Suprapubic skin (tissue), 4 donors: ENCODE measurements around the gene CBFA2T3. TPM values are rescaled to one million over a fixed set of nuclear protein-coding genes. Genes with fewer than 3 reads are reported as not detected.
A peak's percentile ranks its signal among the peaks of the same experiment; 100 is the strongest.

ENCODE experiments used
- DNase-seq, 2 donors: peaks; one replicate each; pipeline ENCODE4 v3.0.0-alpha.2; 2019; ENCODE audit warnings: low spot score in 2 of 2
- H3K27ac ChIP-seq: fragments of 200-600 bp; sonication (generic); one replicate; pipeline ENCODE4 v1.5.1; 2019
- H3K27me3 ChIP-seq: fragments of 200-600 bp; sonication (generic); one replicate; pipeline ENCODE4 v1.5.1; 2019
- H3K36me3 ChIP-seq: fragments of 200-600 bp; sonication (generic); one replicate; pipeline ENCODE4 v1.5.1; 2019
- H3K4me1 ChIP-seq: fragments of 200-600 bp; sonication (generic); one replicate; pipeline ENCODE4 v1.5.1; 2019
- H3K4me3 ChIP-seq: fragments of 200-600 bp; sonication (generic); one replicate; pipeline ENCODE4 v1.5.1; 2019; ENCODE audit warnings: mild to moderate bottlenecking
- H3K9me3 ChIP-seq: fragments of 200-600 bp; sonication (generic); one replicate; pipeline ENCODE4 v1.5.1; 2019
- CTCF ChIP-seq, 2 donors: fragments of 200-600 bp in 1 of 2; fragments of 450-650 bp in 1 of 2; sonication (generic) in 1 of 2; IDR thresholded peaks; one replicate each; pipeline ENCODE4 v1.5.1; 2016 to 2019; ENCODE audit warnings: antibody characterized with exemption in 2 of 2, mild to moderate bottlenecking in 1 of 2, moderate library complexity in 1 of 2
- EP300 ChIP-seq: sonication (generic); formaldehyde crosslinking; IDR thresholded peaks from one replicate; pipeline ENCODE4 v1.6.1; 2017; ENCODE audit warnings: antibody characterized with exemption
- POLR2A ChIP-seq, 2 donors: fragments of 450-650 bp; IDR thresholded peaks; one replicate each; pipeline ENCODE4 v1.6.1; 2017; ENCODE audit warnings: antibody characterized with exemption in 2 of 2, mild to moderate bottlenecking in 2 of 2, moderate library complexity in 2 of 2
- POLR2AphosphoS5 ChIP-seq, 3 donors: sonication (generic); formaldehyde crosslinking; IDR thresholded peaks; one replicate each; pipeline ENCODE4 v1.6.1; 2017; ENCODE audit warnings: antibody characterized with exemption in 3 of 3
- WGBS: methylation state at CpG from one replicate; pipeline ENCODE4 v1.1.5; 2018; 5-methylcytosine and 5-hydroxymethylcytosine counted together
- total RNA-seq, 4 donors: library from RNA; depleted of rRNA; stranded (reverse); fragments of >200 nt; gene quantifications; one replicate each; pipeline ENCODE4 v1.1.0, GENCODE V29; 2016

CBFA2T3 gene
- total RNA-seq, 4 donors from 2014 or later, result 1.5 to 6.6 (median 2.9) TPM

- Histone ChIP-seq H3K36me3 (peaks cover 12% of the 10 kb centered on the region), H3K4me1 (peaks cover 11% of the 10 kb centered on the region), H3K27ac (peak overlapping the region; percentile 40), H3K4me3 (no peak overlapping the region), H3K9me3 (no peaks in the 10 kb centered on the region), H3K27me3 (no peaks in the 10 kb centered on the region)
- TF ChIP-seq CTCF (IDR thresholded peaks at IDR 0.05), result no peak
- TF ChIP-seq POLR2AphosphoS5 (IDR thresholded peaks at IDR 0.05), result no peak
- no peak for TF ChIP-seq EP300
- TF ChIP-seq POLR2A (IDR thresholded peaks at IDR 0.05), result no peak
- 40% methylated on average over 4 of the region's 14 CpGs for WGBS
- DNase-seq, result no peak
These were observed 89.0 kb downstream of the CBFA2T3 start for GRCh38 chr16:88888057-88888456.

GRCh38 chr16:88886845-88887521, 90.0 kb downstream of the CBFA2T3 start:
- Histone ChIP-seq H3K4me3 (no peak overlapping the region), H3K4me1 (peaks cover 21% of the 10 kb centered on the region), H3K9me3 (no peaks in the 10 kb centered on the region), H3K27ac (peak overlapping the region; percentile 10), H3K27me3 (no peaks in the 10 kb centered on the region), H3K36me3 (peaks cover 12% of the 10 kb centered on the region)
- DNase-seq, result no peak
- no peak for TF ChIP-seq POLR2AphosphoS5 (IDR thresholded peaks at IDR 0.05)
- TF ChIP-seq CTCF (IDR thresholded peaks at IDR 0.05), result peak in 1 of 2 donors; percentile 12
- WGBS, result 70% methylated on average over 36 of the region's 39 CpGs

GRCh38 chr16:88886420-88886844, 90.6 kb downstream of the CBFA2T3 start:
- TF ChIP-seq EP300 (no peak), CTCF (IDR thresholded peaks at IDR 0.05) (no peak), POLR2A (IDR thresholded peaks at IDR 0.05) (no peak), POLR2AphosphoS5 (IDR thresholded peaks at IDR 0.05) (no peak)
- Histone ChIP-seq H3K27me3 (no peaks in the 10 kb centered on the region), H3K4me3 (no peak overlapping the region), H3K9me3 (no peaks in the 10 kb centered on the region), H3K4me1 (peaks cover 26% of the 10 kb centered on the region), H3K36me3 (peaks cover 12% of the 10 kb centered on the region), H3K27ac (peak overlapping the region; percentile 10)
- WGBS, result 65% methylated on average over 4 of the region's 15 CpGs
- no peak for DNase-seq

GRCh38 chr16:88885693-88886280, 91.2 kb downstream of the CBFA2T3 start:
- DNase-seq, result no peak
- Histone ChIP-seq H3K4me3 (no peak overlapping the region), H3K36me3 (peaks cover 12% of the 10 kb centered on the region), H3K27me3 (no peaks in the 10 kb centered on the region), H3K9me3 (no peaks in the 10 kb centered on the region), H3K27ac (no peak overlapping the region), H3K4me1 (peaks cover 30% of the 10 kb centered on the region)
- TF ChIP-seq EP300 (no peak), POLR2AphosphoS5 (IDR thresholded peaks at IDR 0.05) (no peak), CTCF (IDR thresholded peaks at IDR 0.05) (no peak), POLR2A (IDR thresholded peaks at IDR 0.05) (no peak)
- 86% methylated on average over 7 of the region's 28 CpGs for WGBS

- Histone ChIP-seq H3K36me3 (peaks cover 12% of the 10 kb centered on the region), H3K9me3 (no peaks in the 10 kb centered on the region), H3K4me1 (peaks cover 38% of the 10 kb centered on the region), H3K27ac (no peak overlapping the region), H3K4me3 (no peak overlapping the region), H3K27me3 (no peaks in the 10 kb centered on the region)
- TF ChIP-seq EP300, result no peak
- TF ChIP-seq POLR2AphosphoS5 (IDR thresholded peaks at IDR 0.05), result no peak
- no peak for TF ChIP-seq POLR2A (IDR thresholded peaks at IDR 0.05)
- no peak for TF ChIP-seq CTCF (IDR thresholded peaks at IDR 0.05)
- 93% methylated on average over 21 of the region's 39 CpGs for WGBS
- no peak for DNase-seq
These were observed 92.3 kb downstream of the CBFA2T3 start for GRCh38 chr16:88884569-88885271.
